Activated naive CD8-positive, alpha-beta T cell treated with anti-CD3 and anti-CD28 coated beads, Interleukin-2, amount 10 ng/mL, durations not matched to agents 7 days and 5 days (primary cell): ENCODE data around the gene TRIP13. TPM values are rescaled to one million over a fixed set of nuclear protein-coding genes. Genes with fewer than 3 reads are reported as not detected.
"Not testable (repeated sequence)": the region's sequence is repeated elsewhere in the genome, so short reads cannot be mapped to it uniquely, and the experiment has no call there.

ENCODE experiments used
- ATAC-seq: fragments of 150-1000 bp; cut with Tn5 transposase; one replicate; pipeline ENCODE4 v1.10.0; 2021; ENCODE audit warnings: low read depth, moderate library complexity
- POLR2A ChIA-PET: fragments of 350-600 bp; sonication (Branson Sonifier 250); formaldehyde crosslinking; loops from one replicate; lab custom pipeline; 2021; ENCODE audit warnings: antibody characterized with exemption; lab: Charles Lee
- DNase-seq: peaks from one replicate; pipeline ENCODE4 v3.0.0; 2021
- H3K27ac Mint-ChIP-seq: one replicate; pipeline ENCODE4 v1.8.0; 2022; ENCODE audit warnings: mild to moderate bottlenecking, mixed read lengths
- H3K27me3 Mint-ChIP-seq: one replicate; pipeline ENCODE4 v1.8.0; 2022; ENCODE audit warnings: mild to moderate bottlenecking, moderate library complexity, mixed read lengths
- H3K36me3 Mint-ChIP-seq: one replicate; pipeline ENCODE4 v1.8.0; 2021; ENCODE audit warnings: mild to moderate bottlenecking, mixed read lengths
- H3K4me1 Mint-ChIP-seq: one replicate; pipeline ENCODE4 v1.8.0; 2021; ENCODE audit warnings: mixed read lengths
- H3K4me3 Mint-ChIP-seq: one replicate; pipeline ENCODE4 v1.8.0; 2022; ENCODE audit warnings: mild to moderate bottlenecking, moderate library complexity, mixed read lengths
- H3K9me3 Mint-ChIP-seq: one replicate; pipeline ENCODE4 v1.8.0; 2021; ENCODE audit warnings: mixed read lengths
- total RNA-seq, 2 experiments: library from RNA; stranded (reverse); gene quantifications; one replicate each; pipeline ENCODE4 v1.2.3, GENCODE V29; 2021

The TRIP13 gene, protein sequence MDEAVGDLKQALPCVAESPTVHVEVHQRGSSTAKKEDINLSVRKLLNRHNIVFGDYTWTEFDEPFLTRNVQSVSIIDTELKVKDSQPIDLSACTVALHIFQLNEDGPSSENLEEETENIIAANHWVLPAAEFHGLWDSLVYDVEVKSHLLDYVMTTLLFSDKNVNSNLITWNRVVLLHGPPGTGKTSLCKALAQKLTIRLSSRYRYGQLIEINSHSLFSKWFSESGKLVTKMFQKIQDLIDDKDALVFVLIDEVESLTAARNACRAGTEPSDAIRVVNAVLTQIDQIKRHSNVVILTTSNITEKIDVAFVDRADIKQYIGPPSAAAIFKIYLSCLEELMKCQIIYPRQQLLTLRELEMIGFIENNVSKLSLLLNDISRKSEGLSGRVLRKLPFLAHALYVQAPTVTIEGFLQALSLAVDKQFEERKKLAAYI
- 10 to 100 TPM; 18.3 to 20.9 TPM for total RNA-seq

GRCh38 chr5:892394-893136, at the start of gene TRIP13, which contains the start of gene BRD9:
TSS of gene TRIP13 (plus strand) at chr5:892884. CDS start at chr5:892999, 115 bp downstream.
TSS of gene BRD9 (minus strand) at chr5:892801. CDS start at chr5:892657, 144 bp downstream.
- peak within 1 kb of the TSS; percentile 93 for H3K27ac Mint-ChIP-seq
- peak; percentile 92 for ATAC-seq
- no peaks in the 10 kb centered on the region for H3K27me3 Mint-ChIP-seq
- H3K36me3 Mint-ChIP-seq: peaks cover 31% of the 10 kb centered on the region
- H3K9me3 Mint-ChIP-seq: no peaks in the 10 kb centered on the region
- peak within 1 kb of the TSS; percentile 91 for H3K4me3 Mint-ChIP-seq
- DNase-seq: peak; percentile 92
- H3K4me1 Mint-ChIP-seq: peaks cover 26% of the 10 kb centered on the region
- POLR2A ChIA-PET: interaction anchor here (0.8 to 1.9 kb wide), 11 partner anchors 9 to 493 kb away, joined by 3 to 5 read pairs (median 3); partner anchors contain the start of gene CLPTM1L

DNA sequence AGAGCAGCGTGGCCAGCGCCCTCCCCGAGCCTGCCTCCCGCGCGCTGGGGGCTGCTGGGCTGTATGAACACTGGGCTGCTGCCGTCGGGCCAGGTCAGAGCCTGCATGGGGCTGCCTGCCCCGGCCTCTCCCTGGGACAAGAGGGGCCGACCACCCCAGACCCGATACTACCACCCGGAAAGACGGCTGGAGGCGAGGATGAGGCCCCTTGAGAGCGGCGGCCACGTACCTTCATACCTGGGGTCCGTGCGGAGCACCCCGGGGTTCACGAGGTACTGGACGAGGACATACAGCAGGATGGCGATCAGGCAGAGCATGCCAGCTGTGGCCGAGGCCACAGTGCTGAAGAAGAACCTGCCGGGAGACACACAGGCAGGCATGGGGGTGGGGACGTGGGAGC, 49.3 kb upstream of the TRIP13 start:
- POLR2A ChIA-PET, H3K9me3 Mint-ChIP-seq, H3K4me1 Mint-ChIP-seq, H3K27me3 Mint-ChIP-seq, ATAC-seq, H3K36me3 Mint-ChIP-seq, H3K27ac Mint-ChIP-seq, DNase-seq, H3K4me3 Mint-ChIP-seq: not testable (repeated sequence)

- H3K9me3 Mint-ChIP-seq, H3K27ac Mint-ChIP-seq, H3K36me3 Mint-ChIP-seq, H3K4me1 Mint-ChIP-seq, ATAC-seq, H3K4me3 Mint-ChIP-seq, H3K27me3 Mint-ChIP-seq, POLR2A ChIA-PET, DNase-seq: not testable (repeated sequence)
Measured at GRCh38 chr5:843926-844325, 48.8 kb upstream of the TRIP13 start.

DNA sequence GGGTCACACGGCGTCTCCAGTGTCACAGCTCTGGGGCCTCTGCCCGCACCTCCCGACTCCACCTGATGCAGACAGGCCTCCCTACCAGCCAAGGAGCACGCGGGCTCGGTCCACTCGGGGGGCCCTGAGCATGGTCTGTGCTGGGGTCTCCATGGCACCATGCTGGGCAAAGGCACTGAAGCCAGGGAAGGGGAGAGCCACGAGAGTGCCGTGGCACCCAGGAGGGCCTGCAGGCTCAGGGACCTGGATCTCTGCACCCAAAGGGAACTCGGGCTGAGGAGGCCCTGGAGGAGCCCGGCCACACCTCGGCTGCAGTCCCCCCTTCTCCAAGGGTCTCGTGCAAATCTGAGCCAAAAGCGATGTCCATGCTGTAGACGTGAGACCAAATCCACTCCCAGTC, 48.3 kb upstream of the TRIP13 start:
- DNase-seq, H3K4me3 Mint-ChIP-seq, H3K27ac Mint-ChIP-seq, ATAC-seq, H3K27me3 Mint-ChIP-seq, H3K36me3 Mint-ChIP-seq, POLR2A ChIA-PET, H3K4me1 Mint-ChIP-seq, H3K9me3 Mint-ChIP-seq: not testable (repeated sequence)

DNA sequence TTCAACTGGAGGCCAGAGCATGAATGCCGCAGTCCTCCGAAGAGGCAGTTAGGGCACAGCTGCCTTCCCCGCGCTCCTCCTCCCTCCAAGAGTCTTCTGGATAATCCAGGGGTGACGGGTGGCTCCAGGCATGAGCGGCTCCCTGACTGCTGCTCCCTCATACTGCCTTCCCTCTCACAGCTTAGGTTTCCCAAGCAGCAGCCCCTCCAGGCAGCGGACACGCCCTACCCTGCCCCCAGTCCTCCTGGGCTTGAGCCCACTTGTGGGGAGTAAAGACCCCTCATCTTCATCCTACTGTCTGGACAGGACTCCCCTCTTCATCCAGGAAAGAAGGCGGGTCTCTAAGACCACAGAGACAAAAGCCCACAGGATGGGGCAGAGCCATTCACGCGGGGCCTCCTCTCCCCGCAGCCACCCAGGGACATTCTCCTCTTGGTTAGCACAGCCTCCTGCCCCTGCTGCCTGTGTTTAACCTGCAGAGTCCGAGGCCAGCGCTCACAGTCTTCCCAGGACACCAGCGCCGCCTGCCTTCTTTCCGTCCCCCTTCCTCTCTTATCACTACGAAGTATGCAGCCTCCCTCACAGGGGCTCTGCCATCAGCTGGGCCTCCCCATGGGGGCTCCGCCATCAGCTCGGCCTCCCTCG, 47.5 kb upstream of the TRIP13 start:
- H3K27me3 Mint-ChIP-seq, H3K4me3 Mint-ChIP-seq, H3K36me3 Mint-ChIP-seq, POLR2A ChIA-PET, ATAC-seq, H3K9me3 Mint-ChIP-seq, H3K27ac Mint-ChIP-seq, H3K4me1 Mint-ChIP-seq: not testable (repeated sequence)
- DNase-seq: peak; percentile 22

DNA sequence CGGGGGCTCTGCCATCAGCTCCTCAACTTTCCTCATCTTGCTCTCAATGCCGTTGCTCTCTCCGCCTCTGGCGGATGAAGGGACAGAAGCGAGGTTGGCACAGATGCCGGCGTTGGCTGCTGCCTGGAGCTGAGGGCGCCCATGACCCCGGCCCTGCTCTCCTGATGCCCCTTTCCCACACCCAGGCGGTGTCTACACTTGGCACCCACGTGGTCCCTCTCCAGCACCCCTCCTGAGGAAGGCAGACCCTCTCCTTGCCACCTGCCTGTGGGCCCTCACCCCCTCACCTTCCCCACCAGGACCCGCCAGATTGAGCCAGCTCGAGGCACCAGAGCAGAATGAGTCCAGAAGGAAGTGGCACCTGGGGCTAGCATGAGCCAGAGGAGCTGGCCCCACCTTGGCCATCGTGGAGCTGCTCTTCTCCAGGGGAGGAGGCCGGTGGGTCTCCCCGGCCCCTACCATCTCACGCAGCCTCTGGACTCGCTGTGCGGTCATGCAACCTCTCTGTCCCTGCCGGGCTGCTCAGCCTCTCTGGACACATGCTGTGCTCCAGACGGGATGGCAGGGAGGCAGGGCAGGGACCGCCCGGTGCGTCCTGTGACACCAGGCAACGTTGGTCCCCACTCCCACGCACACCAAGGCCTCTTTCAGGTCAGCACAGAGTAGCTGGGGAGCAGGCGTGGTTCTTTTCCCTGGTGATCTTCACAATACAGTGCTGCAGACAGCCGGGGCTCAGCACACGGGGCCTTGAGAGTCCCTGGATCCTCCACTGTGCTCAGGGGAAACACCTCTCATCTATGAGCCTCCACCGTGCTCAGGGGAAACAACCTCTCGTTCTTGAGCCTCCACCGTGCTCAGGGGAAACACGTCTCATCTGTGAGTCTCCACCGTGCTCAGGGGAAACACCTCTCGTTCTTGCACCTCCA, 46.7 kb upstream of the TRIP13 start:
- not testable (repeated sequence) for H3K36me3 Mint-ChIP-seq, DNase-seq, H3K27ac Mint-ChIP-seq

DNA sequence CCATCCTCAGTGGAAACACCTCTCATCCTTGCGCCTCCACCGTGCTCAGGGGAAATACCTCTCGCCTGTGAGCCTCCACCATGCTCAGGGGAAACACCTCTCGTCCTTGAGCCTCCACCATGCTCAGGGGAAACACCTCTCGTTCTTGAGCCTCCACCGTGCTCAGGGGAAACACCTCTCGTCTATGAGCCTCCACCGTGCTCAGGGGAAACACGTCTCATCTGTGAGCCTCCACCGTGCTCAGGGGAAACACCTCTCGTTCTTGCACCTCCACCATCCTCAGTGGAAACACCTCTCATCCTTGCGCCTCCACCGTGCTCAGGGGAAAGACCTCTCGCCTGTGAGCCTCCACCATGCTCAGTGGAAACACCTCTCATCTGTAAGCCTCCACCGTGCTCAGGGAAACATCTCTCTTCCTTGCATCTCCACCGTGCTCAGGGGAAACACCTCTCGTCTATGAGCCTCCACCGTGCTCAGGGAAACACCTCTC, 46.0 kb upstream of the TRIP13 start:
- ATAC-seq, H3K4me3 Mint-ChIP-seq, H3K27ac Mint-ChIP-seq, H3K9me3 Mint-ChIP-seq, H3K27me3 Mint-ChIP-seq, H3K4me1 Mint-ChIP-seq, POLR2A ChIA-PET, H3K36me3 Mint-ChIP-seq: not testable (repeated sequence)
- DNase-seq: peak; percentile 18

More for the DNA sequence above, 46.7 kb upstream of the TRIP13 start:
- H3K4me1 Mint-ChIP-seq, POLR2A ChIA-PET, H3K9me3 Mint-ChIP-seq, H3K4me3 Mint-ChIP-seq, H3K27me3 Mint-ChIP-seq, ATAC-seq: not testable (repeated sequence)

- POLR2A ChIA-PET, ATAC-seq, H3K4me3 Mint-ChIP-seq, H3K9me3 Mint-ChIP-seq, H3K36me3 Mint-ChIP-seq, H3K27me3 Mint-ChIP-seq, H3K4me1 Mint-ChIP-seq, H3K27ac Mint-ChIP-seq, DNase-seq: not testable (repeated sequence)
Measured at GRCh38 chr5:847212-847611, 45.5 kb upstream of the TRIP13 start.

- POLR2A ChIA-PET, H3K9me3 Mint-ChIP-seq: not testable (repeated sequence)
- peak; percentile 19 for DNase-seq
Measured at GRCh38 chr5:847736-848135, 44.9 kb upstream of the TRIP13 start.

DNA sequence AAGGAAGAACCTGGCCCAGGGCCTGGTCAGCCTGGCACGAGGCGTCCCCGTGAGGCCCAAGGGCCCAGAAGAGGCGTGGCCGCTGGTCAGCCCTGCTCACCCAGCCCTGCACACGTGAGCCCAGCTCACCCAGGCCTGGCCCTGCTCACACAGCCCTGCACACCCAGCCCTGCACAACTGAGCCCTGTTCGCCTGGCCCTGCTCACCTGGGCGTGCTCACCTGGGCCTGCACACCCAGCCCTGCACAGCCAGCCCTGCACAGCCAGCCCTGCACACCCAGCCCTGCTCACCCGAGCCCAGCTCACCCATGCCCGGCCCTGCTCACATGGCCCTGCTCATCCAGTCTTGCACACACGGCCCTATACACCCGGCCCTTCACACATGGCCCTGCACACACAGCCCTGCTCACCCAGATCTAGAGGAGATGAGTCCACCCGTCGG, 44.0 kb upstream of the TRIP13 start:
- Mint-ChIP-seq H3K27me3 (no peaks in the 10 kb centered on the region), H3K9me3 (no peaks in the 10 kb centered on the region), H3K27ac (no peak overlapping the region), H3K4me3 (no peak overlapping the region), H3K36me3 (no peaks in the 10 kb centered on the region), H3K4me1 (peaks cover 3% of the 10 kb centered on the region)
- no peak for DNase-seq
- POLR2A ChIA-PET: no interaction called here
- ATAC-seq: no peak

More at GRCh38 chr5:847736-848135, 44.9 kb upstream of the TRIP13 start:
- H3K27me3 Mint-ChIP-seq, H3K27ac Mint-ChIP-seq, H3K4me3 Mint-ChIP-seq, H3K4me1 Mint-ChIP-seq, ATAC-seq, H3K36me3 Mint-ChIP-seq: not testable (repeated sequence)

GRCh38 chr5:849651-850301, 42.9 kb upstream of the TRIP13 start:
- H3K27me3 Mint-ChIP-seq: no peaks in the 10 kb centered on the region
- DNase-seq (peak; percentile 16), ATAC-seq (no peak)
- no peaks in the 10 kb centered on the region for H3K36me3 Mint-ChIP-seq
- H3K4me3 Mint-ChIP-seq: no peak overlapping the region
- POLR2A ChIA-PET: no interaction called here
- no peak overlapping the region for H3K27ac Mint-ChIP-seq
- no peaks in the 10 kb centered on the region for H3K9me3 Mint-ChIP-seq
- peaks cover 3% of the 10 kb centered on the region for H3K4me1 Mint-ChIP-seq

DNA sequence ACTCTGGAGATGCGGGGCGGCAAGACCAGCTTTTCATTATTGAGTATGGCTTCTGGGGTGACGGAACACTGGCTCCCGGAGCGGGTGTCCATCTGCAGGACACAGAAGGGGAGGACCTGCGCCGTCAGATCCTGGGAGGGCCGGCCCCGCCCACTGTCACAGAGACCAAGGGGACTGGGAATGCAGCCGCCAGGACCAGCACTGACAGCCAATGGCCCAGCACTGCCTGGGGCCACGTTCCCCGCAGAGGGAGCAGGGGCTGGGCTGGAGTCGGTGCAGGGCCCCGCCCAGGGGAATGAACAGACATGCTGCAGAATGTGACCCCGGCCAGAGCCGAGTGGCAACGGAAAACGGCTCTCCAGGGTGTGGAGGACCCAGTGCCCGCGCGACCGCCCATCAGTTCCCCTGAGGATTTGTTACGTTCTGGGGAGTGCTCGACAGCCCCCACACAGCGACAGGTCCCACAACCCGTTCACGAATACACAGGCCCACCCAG, 42.1 kb upstream of the TRIP13 start, which contains the start of gene ZDHHC11:
Gene ZDHHC11, minus strand, starts transcription at position 476 of the 496 bp plus-strand sequence. Its CDS starts 384 bp downstream, at position 92.
- Mint-ChIP-seq H3K4me1 (peaks cover 3% of the 10 kb centered on the region), H3K27me3 (no peaks in the 10 kb centered on the region), H3K27ac (no peak within 1 kb of the TSS), H3K9me3 (no peaks in the 10 kb centered on the region), H3K4me3 (no peak within 1 kb of the TSS), H3K36me3 (no peaks in the 10 kb centered on the region)
- ATAC-seq (no peak), DNase-seq (peak; percentile 19)
- POLR2A ChIA-PET: no interaction called here
